H1 (cell line): Measurements from ENCODE around the gene PHLPP1. TPM values are rescaled to one million over a fixed set of nuclear protein-coding genes. Genes with fewer than 3 reads are reported as not detected.

ENCODE experiments used
- BACH1 ChIP-seq: IDR thresholded peaks from 2 replicates; pipeline ENCODE4 v1.6.1; 2012; ENCODE audit warnings: low read length, improper control_type of control experiment
- CBX8 ChIP-seq: fragments of 300-800, 300-1000 bp; sonication (generic); IDR thresholded peaks from 2 replicates; pipeline ENCODE4 v1.7.1; 2016; ENCODE audit warnings: low read depth, low read length, borderline replicate concordance
- CHD7 ChIP-seq: fragments of 300-600 bp; sonication (generic); IDR thresholded peaks from 2 replicates; pipeline ENCODE4 v1.7.1; 2012; ENCODE audit warnings: low read length, moderate library complexity, mild to moderate bottlenecking, inconsistent platforms; ENCODE audit not compliant: insufficient replicate concordance
- POLR2A ChIP-seq, 2 experiments: IDR thresholded peaks; 1 replicate in 1 of 2; 2 replicates in 1 of 2; pipeline ENCODE4 v1.6.1; 2011; ENCODE audit warnings: low read depth in 2 of 2, low read length in 2 of 2, mild to moderate bottlenecking in 2 of 2; ENCODE audit errors: control extremely low read depth in 1 of 2
- RAD21 ChIP-seq, 2 experiments: IDR thresholded peaks in 1 of 2; conservative IDR thresholded peaks in 1 of 2; 2 replicates each; pipeline ENCODE4 v1.6.1; 2011; ENCODE audit warnings: low read depth in 2 of 2, low read length in 2 of 2, improper control_type of control experiment in 1 of 2, inconsistent platforms in 1 of 2, mild to moderate bottlenecking in 1 of 2, moderate library complexity in 1 of 2
- SP2 ChIP-seq: IDR thresholded peaks from 2 replicates; pipeline ENCODE4 v1.6.1; 2012; ENCODE audit warnings: mild to moderate bottlenecking, low read length, inconsistent platforms
- TCF12 ChIP-seq: IDR thresholded peaks from 2 replicates; pipeline ENCODE4 v1.6.1; 2011; ENCODE audit warnings: low read depth, mild to moderate bottlenecking, low read length
- polyA plus RNA-seq, 7 experiments: library from polyadenylated mRNA; depleted of rRNA in 3 of 7; stranded (reverse) in 5 of 7; unstranded in 2 of 7; fragments of >200 nt in 5 of 7; fragments of 200-250 nt in 2 of 7; gene quantifications; 1 replicate in 5 of 7; 2 replicates in 1 of 7; 4 replicates in 1 of 7; pipeline versions ENCODE4 v1.2.1 to v1.2.3, GENCODE V29; 2011 to 2013; ENCODE audit warnings: missing spikeins in 2 of 7, mixed read lengths in 2 of 7
- total RNA-seq: library from RNA; stranded (reverse); fragmentation: NEBNext Ultra II Directional; extraction: Animal tissue kit (Norgen Biotek cat#: 25700); gene quantifications from 2 replicates; pipeline ENCODE4 v1.2.1, GENCODE V29; 2021

PHLPP1 gene
- total and polyA plus RNA-seq, 2 of the 8 experiments (the other 6 are each of a cell fraction or from before 2014, with no cell fraction given), result 28.0 to 66.3 TPM

GRCh38 chr18:62744076-62744968 is 29.0 kb downstream of the PHLPP1 start (continued):
- TF ChIP-seq CHD7, result no peak
- TF ChIP-seq CBX8, result no peak
- TF ChIP-seq RAD21 (IDR thresholded peaks at IDR 0.05 in 1 of 2, conservative IDR thresholded peaks at IDR 0.05 in 1 of 2; ENCODE audit: low read depth in 2 of 2, low read length in 2 of 2), result no peak
- 0 out of 2 replicates have a peak, but pooled peaks have one; percentile 7 for TF ChIP-seq TCF12
- no peak for TF ChIP-seq BACH1
- TF ChIP-seq POLR2A (IDR thresholded peaks at IDR 0.05; ENCODE audit: control extremely low read depth in 1 of 2, low read depth in 2 of 2, low read length in 2 of 2), result no peak
- TF ChIP-seq SP2, result no peak
- TF ChIP-seq, all 59 proteins: peak for 1
